ENCODE measurements around the gene RAB8B.

DNA sequence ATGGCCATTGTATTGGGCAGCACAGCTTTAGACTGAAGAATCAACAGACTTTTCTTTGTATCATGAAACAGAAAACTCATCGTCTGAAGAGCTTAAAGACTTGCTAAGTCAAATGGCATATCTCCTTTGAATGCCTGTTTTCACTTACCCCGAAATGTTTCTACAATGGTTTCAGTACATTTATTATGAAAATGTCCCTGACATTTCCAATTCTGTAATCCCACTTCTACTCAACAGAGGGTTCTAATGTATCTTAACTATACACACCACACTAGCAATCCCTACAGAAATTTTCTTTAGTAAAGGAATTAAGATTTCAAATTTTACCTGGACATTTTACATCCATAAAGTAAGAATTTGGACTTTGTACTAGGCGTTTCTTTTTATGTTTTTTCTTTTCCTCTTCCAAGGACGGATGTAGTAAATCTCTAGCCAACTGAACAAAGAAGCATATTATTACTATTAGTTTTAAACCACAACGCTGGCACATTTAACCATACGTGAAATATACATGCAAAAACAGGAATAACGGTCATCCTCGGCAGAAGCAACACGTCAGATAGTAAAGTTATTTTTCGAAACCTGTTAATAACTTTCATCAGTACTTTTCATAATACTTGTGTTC, 33.2 kb upstream of the RAB8B start:
- TF ChIP-seq POLR2A (IDR thresholded peaks at IDR 0.05; ENCODE audit: low read depth, low read length) (no peak), POLR2AphosphoS5 (IDR thresholded peaks at IDR 0.05; ENCODE audit: low read depth, low read length) (no peak)

Data from GM12892 (cell line).